GM21737 (cell line): ENCODE results near the gene TIGD4.

Source experiments
- ATAC-seq: cut with Tn5 transposase; IDR thresholded peaks from one replicate; pipeline ENCODE4 v1.9.1; 2021; ENCODE audit warnings: mild to moderate bottlenecking, moderate library complexity; ENCODE audit not compliant: unreplicated experiment

The TIGD4 gene

GRCh38 chr4:152727784-152728183 is 51.7 kb downstream of the TIGD4 start:
- no peak for ATAC-seq

- no peak for ATAC-seq
These were observed 55.0 kb downstream of the TIGD4 start for GRCh38 chr4:152724494-152724893.

GRCh38 chr4:152723236-152723635 is 56.3 kb downstream of the TIGD4 start:
- no peak for ATAC-seq

GRCh38 chr4:152719801-152720556 is 59.6 kb downstream of the TIGD4 start:
- ATAC-seq, result no peak
